NCI-H1092 (cell line): Measurements from ENCODE around the gene STK17B.

Source experiments
- DNase-seq: peaks from one replicate; lab custom pipeline; 2025; lab: John Stamatoyannopoulos, UW

The STK17B gene

DNA sequence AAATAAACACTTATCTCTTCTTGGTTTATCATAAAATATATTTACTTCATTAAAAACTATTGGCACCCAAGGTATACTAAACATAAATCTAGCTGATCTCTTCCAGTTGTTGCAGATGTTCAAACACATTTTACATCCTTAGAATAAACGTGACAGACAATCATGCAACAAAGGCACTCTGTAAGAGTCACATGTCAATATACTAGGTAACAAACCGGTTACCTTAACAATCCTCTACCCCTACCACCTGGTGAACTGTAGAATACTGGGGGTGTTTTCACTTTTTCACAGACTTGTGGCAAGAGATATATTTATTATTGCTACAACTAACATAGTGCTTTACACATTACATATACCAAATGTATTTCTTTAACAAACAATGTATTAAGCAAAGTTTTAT is 15.8 kb downstream of the STK17B start:
- no peak for DNase-seq

DNA sequence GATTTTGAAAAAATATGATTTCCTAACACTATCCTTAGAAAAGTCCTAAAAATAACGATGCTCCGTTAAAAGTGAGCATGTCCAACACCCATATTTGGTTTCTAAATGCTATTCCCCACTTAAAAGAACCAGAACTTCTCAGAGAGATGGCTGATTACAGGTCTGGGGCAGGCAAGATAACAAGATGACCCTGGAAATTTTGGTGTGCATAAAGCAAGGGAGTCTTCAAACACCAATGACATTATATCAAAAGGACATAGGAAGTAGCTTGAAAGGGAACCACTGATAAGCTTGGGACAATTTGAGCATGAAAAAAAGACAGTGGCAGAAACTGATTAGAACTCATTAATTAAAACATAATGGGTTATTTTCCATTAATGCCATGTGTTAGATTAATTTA is 17.9 kb downstream of the STK17B start:
- no peak for DNase-seq

DNA sequence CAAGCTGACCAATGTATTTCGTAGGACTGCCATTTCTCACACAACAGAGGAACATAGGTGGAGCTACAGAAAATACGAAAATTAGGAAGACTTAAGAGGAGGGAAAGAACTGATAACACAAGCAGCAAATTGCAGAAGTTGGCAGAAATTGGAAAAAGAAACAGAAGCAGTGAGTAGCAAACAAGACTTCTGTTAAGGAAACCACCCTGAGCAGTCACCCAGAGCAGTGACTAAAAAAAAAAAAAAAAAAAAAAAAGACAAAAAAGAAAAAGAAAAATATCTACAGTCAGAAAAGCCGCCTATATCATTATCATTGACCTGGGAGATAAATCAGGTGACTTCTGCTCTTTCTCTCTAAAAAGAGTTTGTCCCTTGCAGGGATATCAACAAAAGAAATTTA is 21.4 kb downstream of the STK17B start:
- no peak for DNase-seq

DNA sequence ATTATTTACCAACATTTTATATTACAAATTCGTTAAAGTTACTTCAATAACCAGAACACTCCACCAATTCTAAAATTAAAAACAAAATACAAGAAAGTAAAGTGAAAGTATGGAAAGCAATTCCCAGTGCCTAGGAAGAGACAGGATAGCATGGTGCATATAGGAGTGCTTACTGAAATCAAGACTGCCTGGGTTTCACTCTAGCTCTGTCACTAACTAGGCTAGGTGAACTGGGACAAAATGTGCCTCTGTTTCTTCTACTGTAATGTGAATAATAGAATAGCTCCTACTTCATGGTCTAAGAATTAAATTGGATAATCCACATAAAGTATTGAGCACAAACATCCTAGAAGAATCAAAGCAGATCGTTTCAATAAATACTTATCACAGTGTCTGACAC is 22.6 kb downstream of the STK17B start:
- DNase-seq = no peak

DNA sequence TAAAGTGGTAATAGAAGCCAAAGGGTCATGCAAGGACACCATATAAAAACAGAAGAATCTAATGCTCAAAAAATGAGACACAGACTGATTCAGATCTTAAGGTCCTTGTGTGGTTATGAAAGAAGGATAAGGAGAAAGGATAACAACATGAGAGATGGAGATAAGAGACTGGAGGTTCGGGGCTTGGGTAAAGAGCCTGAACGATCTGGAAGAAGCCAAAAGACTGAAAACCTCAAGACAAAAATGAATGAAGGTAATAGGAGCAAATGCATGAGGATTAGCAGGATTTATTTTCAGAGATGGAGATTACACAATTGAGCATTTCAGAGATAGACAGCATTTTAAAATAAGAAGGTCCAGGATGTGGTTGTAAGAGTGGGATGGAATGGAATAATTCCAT is 26.1 kb downstream of the STK17B start:
- DNase-seq = no peak

DNA sequence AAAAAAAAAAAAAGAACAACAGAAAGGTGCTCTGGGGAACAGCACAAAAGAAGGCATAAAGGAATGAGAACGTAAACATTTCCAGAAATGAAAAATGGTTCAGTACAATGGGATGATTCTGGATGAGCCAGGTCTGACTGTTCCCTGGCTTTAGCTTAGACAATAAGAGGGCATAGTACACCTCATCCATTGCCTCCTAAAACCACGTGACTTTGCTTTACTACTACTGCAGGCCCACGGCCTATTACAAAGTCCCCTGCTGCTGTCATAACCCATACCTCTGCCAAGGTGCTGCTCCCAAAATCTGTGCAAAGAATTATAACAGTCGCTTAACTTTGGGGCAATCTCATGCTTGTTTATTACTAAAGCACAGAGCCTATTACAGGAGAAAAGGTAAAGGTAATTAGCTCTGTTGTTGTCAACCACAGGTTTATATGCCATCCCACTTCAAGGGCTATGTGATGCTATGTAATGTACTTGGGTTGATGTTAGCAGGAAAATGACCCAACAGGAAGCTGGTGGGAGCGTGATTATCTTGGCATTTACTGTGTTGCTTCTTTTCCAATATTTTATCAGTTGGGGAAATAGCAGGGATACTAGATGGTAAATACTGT is 26.8 kb downstream of the STK17B start:
- DNase-seq = no peak

DNA sequence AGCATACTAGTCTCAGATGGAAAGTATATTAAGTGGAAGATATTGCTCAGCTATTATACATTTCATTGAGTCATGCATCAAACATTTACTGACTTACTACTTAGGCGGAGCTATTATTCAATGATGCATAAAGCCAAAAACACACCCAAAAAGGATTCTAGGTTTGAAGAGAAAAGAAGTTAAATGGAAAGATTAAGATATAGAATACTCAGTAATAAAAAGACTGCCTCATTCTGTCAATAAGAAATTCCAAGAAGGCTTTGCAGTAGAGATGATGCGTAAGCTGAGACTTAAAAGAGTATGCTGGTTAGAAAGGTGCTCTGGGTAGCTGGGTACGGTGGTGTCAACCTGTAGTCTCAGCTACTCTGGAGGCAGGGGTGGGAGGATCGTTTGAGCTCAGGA is 27.6 kb downstream of the STK17B start:
- DNase-seq = no peak

DNA sequence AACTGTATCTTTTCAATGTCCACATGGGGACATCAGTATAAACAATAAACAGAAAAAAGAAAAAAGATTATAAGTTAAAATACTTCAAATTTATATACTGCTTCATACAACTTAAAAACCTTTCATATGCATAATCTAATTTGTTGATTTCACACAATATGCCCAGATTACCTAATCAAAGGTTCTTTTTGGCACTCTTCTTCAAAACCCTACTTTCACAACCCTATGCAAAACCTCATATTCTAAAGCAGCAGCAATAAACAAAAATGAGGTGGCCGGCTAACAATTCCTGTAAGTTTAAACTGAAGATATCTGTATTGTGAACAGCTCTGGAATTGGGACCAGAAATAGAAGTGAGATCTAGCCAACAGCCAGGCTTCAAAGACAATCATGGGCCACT is 28.6 kb downstream of the STK17B start:
- DNase-seq = no peak

DNA sequence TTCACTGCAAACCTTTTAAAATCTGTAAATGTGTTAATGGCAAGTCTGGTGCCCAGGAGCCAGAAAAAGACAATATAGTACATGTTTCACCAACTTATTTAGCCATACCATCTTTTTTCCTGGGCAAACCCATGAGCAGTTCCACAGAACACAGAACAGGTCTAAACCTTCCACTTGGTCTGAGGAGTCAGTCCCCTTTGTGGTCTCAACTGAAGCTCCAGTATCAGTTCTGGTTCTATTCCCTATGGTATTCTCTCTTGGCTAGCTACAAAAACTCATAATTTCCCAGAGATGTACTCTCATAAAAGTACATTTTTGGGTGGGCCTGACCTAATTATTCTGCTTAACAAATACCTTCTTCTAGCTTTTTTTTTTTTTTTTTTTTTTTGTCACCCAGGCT is 31.2 kb downstream of the STK17B start:
- no peak for DNase-seq

DNA sequence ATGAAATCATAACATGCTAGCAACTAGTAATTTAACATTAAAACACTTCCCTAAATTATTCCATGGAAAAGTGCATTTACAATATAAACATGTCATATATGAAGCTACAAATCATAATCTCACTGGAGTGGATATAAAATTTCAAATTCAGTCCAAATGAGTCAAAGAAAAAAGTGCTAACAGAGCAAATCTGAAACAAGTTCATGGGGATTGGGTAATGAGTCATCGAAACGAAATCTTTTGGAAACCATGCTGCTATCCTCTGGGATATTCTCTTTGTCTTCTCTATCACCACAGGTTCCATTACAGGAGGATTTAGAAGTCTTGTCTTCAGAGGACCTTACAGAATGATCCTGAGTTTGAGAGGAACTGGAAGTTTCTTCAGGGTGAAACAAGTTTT is 34.1 kb downstream of the STK17B start:
- no peak for DNase-seq

DNA sequence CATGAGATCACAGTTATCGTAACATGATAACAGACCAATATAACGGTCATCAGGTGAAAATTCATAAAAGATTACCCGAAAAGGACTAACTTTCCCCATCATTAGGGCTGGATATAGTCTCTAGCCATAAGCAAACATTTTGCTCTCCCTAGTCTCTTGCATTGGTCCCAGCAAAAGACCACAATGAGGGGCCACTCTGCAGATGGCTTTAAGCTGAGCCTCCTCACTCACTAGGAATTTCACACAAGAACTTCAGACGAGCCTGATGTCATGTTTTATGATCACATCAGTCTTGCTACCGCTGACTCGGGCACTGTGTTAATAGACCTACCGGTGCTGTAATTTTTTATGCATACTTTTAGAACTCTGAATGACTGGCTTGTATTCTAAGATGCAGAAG is 35.2 kb downstream of the STK17B start:
- DNase-seq = no peak

DNA sequence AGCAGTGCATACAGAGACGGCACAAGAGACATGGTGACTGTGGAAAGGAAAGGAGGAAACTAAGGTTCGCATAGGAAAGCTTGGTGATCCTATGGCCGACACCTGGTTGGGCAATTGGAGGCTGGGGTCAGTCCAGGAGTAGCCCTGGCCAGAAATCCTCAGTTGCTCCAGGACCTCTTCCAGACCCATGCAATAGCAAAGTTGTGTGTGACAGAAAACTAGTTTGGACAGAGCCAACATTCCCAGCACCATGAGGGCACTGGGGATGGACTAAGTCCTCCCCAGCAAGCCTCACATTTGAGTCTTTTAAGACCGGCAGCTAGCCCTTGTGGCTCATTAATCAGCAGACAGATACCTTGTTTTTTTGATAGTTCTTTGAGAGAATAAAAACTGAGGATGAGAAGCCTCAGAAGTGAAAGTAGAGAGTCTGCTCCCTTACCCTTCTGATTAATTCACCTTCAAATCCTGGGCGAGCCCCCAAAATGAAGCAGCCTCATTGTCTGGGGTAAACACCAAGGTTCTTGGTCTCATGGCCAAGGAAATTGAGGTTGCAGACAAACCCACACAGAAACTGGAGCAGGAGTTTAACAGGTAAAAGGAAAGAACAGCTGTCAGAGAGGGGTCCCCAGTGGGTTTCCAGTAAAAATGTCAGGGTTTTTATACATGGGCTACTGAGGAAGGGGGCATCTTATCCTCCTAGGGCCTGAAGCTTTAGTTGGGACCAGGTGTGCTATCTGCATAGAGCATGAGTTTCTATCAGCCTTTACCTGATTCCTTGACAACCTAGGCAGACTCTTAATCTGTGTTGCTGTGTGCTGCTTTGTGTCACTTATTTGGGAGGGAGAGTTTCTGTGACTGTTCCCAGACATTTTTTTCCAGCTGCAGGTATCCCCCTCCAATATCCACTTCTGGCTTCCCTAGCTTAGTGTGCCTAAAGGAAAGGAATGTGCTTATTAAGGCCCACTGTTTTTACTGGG is 39.1 kb downstream of the STK17B start:
- DNase-seq = no peak

DNA sequence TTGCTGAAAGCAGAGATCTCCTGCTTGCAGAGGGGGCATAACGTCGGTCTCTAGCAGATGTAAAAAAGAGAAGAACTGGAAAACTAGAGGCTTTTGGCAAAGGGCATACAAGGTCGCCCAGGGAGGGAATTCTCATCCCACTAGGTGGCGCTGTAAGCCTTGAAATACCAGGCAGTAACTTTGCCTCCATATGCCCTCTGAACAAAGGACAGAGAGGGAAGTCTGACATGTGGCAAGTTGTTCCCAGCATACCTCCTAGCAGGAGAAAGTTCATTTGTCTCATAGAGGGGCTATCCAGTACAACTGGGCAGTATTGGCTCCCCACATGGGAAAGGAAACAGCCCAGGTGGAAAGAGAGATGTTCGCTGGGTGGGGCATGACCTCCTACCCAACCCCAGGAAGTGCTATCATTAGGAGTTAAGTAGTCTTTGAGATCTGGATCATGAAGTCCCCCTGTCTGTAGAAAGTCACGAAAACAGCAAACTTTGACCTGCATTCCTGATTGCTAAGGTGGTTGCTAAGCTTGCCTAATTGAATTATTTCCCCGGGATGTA is 39.9 kb downstream of the STK17B start:
- DNase-seq = no peak

DNA sequence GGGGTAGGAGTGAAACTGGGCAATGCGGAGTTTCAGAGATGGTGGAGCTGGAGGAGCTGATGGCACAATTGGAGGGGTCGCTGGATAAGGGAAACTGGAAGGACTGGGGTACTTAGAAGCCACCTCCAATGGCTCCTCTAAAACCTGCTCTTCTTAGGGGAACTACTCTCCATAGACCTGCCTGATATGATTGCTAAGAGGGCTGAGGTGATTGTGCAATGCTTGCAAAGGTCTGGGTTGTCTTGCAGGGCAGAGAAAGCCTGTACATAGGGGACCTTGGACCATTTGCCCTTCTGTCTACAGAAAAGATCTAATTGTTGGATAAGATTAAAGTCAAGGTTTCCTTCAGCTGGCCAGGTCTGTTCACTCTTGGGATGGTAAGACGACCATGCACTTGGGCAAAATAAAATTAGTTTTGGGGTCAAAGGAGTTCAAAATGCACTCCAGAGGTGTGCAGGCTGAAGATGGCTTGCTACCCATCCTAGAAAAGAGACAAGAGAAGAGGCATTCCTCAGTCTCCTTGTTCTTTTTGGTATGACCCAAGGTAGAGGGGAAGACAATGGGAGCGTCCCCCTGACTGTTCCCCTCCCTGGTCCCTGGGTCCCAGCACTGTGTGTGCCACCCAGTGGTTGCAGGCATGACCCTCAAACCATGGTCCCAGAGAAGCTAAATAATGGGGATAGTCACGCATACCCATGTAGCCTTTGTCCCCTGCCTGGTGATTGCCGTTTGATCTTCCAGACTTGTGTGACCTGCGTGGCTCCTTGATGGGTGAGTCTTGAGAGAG is 41.1 kb downstream of the STK17B start:
- DNase-seq = no peak

DNA sequence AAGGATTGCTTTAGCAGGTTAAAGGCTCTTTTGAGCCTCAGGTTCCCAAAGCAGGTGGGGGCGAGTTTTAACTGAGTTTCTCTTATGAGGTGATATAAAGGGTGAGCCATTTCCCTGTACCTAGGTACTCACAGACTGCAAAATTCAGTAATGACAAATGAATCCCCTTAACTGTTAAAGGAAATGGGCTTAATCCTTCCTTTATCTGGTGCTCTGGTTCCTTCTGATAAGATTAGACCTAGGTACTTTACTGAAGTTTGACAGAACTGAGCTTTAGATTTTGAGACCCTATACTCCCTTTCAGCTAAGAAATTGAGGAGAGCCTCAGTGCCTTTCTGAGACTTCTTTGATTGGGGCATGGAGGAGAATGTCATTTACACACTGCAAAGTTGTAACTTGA is 42.6 kb downstream of the STK17B start:
- no peak for DNase-seq

DNA sequence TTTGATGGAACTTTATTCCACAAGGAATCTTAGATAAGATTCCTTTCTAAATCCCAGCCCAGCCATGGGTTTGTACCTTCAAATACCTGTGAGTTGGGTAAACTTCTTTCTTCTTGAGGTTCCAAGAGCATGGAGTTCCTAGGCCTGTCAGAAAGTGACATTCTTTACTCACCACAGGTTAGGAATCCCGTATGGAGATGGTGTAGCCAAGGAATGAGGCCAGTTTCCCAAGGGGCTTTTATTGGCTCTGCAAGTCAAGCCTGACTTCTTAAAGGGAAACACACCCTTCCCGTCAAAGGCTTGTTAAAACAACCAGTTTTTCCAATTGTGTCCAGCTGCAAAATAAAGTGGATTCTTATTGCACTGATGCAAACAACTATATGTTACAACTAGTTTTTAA is 45.8 kb downstream of the STK17B start:
- no peak for DNase-seq

DNA sequence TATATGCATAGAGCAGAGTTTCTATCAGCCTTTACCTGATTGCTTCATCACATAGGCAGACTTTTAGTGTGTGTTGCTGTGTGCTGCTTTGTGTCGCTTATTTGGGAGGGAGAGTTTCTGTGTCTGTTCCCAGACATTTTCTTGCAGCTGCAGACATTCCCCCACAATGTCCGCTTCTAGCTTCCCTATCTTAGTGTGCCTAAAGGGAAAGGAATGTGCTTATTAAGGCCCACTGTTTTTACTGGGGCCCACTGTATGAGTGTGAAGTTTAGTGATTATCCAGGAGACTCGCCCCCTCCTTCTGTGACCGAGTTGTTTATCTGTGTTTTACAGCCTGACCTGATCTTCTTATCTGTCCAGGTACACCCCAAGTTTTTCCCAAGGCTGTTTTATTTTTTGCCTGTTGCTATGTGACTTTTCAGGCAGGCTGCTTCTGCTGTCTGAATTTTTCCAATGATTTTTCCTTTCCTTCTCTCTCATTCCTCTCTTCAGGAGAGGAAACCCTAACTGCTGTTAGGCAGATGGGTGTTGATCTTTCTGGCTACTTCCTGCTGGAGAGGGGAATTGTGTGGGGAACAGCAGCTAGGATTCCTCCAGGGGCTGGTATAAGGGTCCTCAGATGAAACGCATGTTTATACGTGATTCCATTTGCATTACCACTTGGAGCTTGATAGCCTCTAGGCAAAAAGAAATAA is 47.6 kb downstream of the STK17B start:
- DNase-seq = no peak

DNA sequence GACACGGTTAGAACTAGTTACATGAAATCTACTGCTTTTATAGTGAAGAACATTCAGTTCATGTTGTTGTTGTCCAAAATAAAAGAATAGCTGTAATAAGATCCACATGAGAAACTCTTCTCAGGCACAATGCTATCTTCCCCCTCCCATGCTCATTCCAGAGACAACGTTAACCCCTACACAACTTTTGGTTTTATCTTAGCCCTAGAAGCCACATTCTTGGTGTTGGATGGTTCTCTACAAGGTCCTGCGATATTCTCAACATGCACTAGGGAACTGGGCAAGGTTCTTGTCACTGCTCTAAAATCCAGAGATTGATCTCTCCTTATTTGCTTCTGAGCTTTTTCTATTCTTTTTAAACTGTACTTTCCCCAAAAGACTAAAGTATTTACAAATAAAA is 51.5 kb downstream of the STK17B start:
- DNase-seq = no peak

DNA sequence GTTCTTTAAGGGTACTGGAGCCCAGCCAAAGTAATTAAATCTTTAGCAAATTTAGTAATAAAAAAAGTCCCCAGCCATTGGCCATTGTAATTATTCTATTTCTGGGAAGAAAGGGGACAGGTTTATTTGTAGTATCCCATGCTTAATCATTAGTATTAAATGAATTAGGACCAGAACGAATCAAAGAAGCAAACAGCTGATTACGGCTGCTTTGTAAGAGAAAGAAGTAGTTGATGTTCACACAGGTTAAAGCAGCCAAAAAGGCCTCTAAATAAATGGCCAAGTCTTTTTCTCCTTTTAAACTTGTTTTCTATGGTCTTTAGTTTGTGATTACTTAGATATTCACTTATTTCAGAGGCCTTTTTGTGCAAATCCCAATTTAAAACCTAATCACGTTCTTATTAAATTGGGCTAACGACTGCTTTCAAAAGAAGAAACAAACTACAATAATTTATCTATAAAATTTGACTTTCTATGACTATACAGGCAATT is 54.1 kb downstream of the STK17B start:
- DNase-seq = no peak

DNA sequence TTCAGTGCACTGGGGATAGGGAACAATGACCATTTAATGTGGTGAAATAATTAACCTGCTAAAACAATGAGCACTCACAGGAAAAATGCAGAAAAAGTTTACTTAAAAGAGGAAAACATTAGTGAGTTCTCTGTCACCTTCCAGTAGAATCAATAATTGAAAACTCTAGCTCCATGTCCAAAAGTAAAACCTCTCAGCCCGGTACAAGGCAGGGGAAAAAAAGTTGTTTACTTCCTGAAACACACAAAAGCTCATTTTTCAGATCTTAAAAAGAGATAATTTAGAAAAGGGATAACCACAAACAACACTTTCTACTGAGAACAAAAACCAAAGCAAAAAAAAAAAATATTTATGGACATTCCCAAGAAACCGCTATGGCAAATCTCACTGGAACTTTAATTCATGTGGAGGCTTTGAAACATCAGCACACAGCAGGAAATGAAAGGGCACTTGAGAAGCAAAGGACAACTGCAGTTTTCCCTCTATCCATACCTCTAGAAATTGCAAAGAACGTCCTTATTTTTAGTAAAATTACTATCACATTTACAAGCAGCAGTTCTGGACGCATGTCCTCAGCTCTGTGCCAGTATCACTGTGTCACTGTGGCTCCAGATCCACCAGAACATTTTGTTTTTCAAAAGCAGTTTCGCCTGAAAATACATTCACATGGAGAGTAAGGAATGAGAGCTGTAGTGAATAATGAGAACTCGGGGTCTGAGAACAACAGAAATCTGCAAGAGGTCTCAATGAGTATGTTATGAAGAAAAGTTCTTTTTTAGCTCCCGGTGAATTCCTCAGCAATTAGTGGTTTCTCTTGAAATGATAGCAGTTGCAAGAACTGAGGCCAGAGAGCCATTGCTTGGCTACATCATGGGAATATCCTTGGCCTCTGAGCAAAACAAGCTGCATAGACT is 58.1 kb downstream of the STK17B start:
- no peak for DNase-seq
